Liver (tissue), 3 donors: ENCODE measurements around the gene ASB5.

Experiments
- EGR1 ChIP-seq, 2 donors: IDR thresholded peaks; 2 replicates each; pipeline ENCODE4 v1.6.1; 2016 to 2018; ENCODE audit warnings: antibody characterized with exemption in 2 of 2, low read depth in 2 of 2
- HNF4G ChIP-seq: IDR thresholded peaks from 2 replicates; pipeline ENCODE4 v1.6.1; 2016; ENCODE audit warnings: antibody characterized with exemption
- JUND ChIP-seq, 2 donors: IDR thresholded peaks; 2 replicates each; pipeline ENCODE4 v1.6.1; 2016; ENCODE audit warnings: antibody characterized with exemption in 2 of 2
- RAD21 ChIP-seq, 2 donors: IDR thresholded peaks; 2 replicates each; pipeline ENCODE4 v1.6.1; 2016; ENCODE audit warnings: antibody characterized with exemption in 2 of 2, mild to moderate bottlenecking in 2 of 2
- SP1 ChIP-seq: IDR thresholded peaks from 2 replicates; pipeline ENCODE4 v1.6.1; 2018; ENCODE audit warnings: antibody characterized with exemption, mild to moderate bottlenecking
- TAF1 ChIP-seq: conservative IDR thresholded peaks from 2 replicates; pipeline ENCODE4 v1.6.1; 2016; ENCODE audit warnings: antibody characterized with exemption, mild to moderate bottlenecking
- YY1 ChIP-seq: IDR thresholded peaks from 2 replicates; pipeline ENCODE4 v1.6.1; 2016; ENCODE audit warnings: antibody characterized with exemption, mild to moderate bottlenecking
- TF ChIP-seq, protein P1 (sequence below): fragments of 150-350 bp; IDR thresholded peaks from 2 replicates; pipeline ENCODE4 v1.5.1; 2017; ENCODE audit warnings: improper control_type of control experiment, low read depth, low read length; ENCODE audit not compliant: missing input control
- TF ChIP-seq, protein P2 (sequence below): IDR thresholded peaks from 2 replicates; pipeline ENCODE4 v1.6.1; 2016; ENCODE audit warnings: antibody characterized with exemption, mild to moderate bottlenecking
- TF ChIP-seq, protein P3 (sequence below): IDR thresholded peaks from 2 replicates; pipeline ENCODE4 v1.6.1; 2016; ENCODE audit warnings: antibody characterized with exemption
- TF ChIP-seq, protein P4 (sequence below): IDR thresholded peaks from 2 replicates; pipeline ENCODE4 v1.6.1; 2016; ENCODE audit warnings: antibody characterized with exemption
- TF ChIP-seq, protein P5 (sequence below): IDR thresholded peaks from 2 replicates; pipeline ENCODE4 v1.6.1; 2016; ENCODE audit warnings: antibody characterized with exemption
- donor health status: healthy.
- donor health status: healthy.

DNA sequence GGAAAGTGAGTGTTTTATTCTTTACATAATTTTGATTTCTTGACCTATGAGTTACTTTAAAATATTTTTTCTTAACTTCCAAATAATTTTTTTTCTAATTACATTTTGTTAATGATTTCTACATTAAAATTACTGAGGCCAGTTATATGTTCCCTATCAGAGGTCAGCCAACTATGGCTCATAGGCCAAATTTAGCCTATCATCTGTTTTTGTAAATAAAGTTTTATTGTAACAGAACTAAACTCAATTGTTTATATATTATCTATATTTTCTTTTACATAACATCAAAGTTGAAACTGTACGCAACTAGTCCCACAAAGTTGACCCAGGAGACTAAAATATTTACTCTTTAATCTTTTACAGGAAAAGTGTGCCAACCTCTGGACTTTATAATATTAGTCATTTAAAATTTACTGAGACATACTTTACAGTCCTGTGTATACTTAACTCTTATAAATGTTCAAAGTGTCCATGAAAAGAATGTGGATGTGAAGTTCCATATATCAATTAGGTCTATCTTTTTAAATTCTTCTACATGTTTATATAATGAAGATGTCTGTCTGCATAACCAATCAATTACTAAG is 26.2 kb downstream of the ASB5 start:
- TF ChIP-seq, protein P1, sequence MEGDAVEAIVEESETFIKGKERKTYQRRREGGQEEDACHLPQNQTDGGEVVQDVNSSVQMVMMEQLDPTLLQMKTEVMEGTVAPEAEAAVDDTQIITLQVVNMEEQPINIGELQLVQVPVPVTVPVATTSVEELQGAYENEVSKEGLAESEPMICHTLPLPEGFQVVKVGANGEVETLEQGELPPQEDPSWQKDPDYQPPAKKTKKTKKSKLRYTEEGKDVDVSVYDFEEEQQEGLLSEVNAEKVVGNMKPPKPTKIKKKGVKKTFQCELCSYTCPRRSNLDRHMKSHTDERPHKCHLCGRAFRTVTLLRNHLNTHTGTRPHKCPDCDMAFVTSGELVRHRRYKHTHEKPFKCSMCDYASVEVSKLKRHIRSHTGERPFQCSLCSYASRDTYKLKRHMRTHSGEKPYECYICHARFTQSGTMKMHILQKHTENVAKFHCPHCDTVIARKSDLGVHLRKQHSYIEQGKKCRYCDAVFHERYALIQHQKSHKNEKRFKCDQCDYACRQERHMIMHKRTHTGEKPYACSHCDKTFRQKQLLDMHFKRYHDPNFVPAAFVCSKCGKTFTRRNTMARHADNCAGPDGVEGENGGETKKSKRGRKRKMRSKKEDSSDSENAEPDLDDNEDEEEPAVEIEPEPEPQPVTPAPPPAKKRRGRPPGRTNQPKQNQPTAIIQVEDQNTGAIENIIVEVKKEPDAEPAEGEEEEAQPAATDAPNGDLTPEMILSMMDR: no peak
- TF ChIP-seq YY1 (no peak), TAF1 (no peak), SP1 (no peak), EGR1 (IDR thresholded peaks at IDR 0.05; ENCODE audit: low read depth in 2 of 2) (no peak), HNF4G (no peak), JUND (IDR thresholded peaks at IDR 0.05) (no peak), RAD21 (IDR thresholded peaks at IDR 0.05) (no peak)
- TF ChIP-seq, protein P2, sequence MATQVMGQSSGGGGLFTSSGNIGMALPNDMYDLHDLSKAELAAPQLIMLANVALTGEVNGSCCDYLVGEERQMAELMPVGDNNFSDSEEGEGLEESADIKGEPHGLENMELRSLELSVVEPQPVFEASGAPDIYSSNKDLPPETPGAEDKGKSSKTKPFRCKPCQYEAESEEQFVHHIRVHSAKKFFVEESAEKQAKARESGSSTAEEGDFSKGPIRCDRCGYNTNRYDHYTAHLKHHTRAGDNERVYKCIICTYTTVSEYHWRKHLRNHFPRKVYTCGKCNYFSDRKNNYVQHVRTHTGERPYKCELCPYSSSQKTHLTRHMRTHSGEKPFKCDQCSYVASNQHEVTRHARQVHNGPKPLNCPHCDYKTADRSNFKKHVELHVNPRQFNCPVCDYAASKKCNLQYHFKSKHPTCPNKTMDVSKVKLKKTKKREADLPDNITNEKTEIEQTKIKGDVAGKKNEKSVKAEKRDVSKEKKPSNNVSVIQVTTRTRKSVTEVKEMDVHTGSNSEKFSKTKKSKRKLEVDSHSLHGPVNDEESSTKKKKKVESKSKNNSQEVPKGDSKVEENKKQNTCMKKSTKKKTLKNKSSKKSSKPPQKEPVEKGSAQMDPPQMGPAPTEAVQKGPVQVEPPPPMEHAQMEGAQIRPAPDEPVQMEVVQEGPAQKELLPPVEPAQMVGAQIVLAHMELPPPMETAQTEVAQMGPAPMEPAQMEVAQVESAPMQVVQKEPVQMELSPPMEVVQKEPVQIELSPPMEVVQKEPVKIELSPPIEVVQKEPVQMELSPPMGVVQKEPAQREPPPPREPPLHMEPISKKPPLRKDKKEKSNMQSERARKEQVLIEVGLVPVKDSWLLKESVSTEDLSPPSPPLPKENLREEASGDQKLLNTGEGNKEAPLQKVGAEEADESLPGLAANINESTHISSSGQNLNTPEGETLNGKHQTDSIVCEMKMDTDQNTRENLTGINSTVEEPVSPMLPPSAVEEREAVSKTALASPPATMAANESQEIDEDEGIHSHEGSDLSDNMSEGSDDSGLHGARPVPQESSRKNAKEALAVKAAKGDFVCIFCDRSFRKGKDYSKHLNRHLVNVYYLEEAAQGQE: no peak
- TF ChIP-seq, protein P3, sequence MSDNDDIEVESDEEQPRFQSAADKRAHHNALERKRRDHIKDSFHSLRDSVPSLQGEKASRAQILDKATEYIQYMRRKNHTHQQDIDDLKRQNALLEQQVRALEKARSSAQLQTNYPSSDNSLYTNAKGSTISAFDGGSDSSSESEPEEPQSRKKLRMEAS: no peak
- TF ChIP-seq, protein P4, sequence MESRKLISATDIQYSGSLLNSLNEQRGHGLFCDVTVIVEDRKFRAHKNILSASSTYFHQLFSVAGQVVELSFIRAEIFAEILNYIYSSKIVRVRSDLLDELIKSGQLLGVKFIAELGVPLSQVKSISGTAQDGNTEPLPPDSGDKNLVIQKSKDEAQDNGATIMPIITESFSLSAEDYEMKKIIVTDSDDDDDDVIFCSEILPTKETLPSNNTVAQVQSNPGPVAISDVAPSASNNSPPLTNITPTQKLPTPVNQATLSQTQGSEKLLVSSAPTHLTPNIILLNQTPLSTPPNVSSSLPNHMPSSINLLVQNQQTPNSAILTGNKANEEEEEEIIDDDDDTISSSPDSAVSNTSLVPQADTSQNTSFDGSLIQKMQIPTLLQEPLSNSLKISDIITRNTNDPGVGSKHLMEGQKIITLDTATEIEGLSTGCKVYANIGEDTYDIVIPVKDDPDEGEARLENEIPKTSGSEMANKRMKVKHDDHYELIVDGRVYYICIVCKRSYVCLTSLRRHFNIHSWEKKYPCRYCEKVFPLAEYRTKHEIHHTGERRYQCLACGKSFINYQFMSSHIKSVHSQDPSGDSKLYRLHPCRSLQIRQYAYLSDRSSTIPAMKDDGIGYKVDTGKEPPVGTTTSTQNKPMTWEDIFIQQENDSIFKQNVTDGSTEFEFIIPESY: no peak
- TF ChIP-seq, protein P5, sequence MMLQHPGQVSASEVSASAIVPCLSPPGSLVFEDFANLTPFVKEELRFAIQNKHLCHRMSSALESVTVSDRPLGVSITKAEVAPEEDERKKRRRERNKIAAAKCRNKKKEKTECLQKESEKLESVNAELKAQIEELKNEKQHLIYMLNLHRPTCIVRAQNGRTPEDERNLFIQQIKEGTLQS: no peak
